ENCODE results near the gene PACRG. TPM values are rescaled to one million over a fixed set of nuclear protein-coding genes. Genes with fewer than 3 reads are reported as not detected.

PACRG gene
- total and polyA plus RNA-seq, 10 of the 15 experiments (the other 5 are each of a cell fraction or from before 2014, with no cell fraction given) = not detected

- Histone ChIP-seq H3K27me3 (replicated peaks in 1 of 2; ENCODE audit: control insufficient read depth in 2 of 2, insufficient read depth in 2 of 2, low read length in 1 of 2) (no peaks in the 10 kb centered on the region), H3K9ac (ENCODE audit: control insufficient read depth, insufficient read depth, low read length) (no peak overlapping the region), H3K4me2 (ENCODE audit: control insufficient read depth, insufficient read depth) (no peak overlapping the region), H3K9me3 (replicated peaks; ENCODE audit: control insufficient read depth, insufficient read depth, low read length) (no peaks in the 10 kb centered on the region), H3K79me2 (ENCODE audit: control insufficient read depth, insufficient read depth, low read length) (no peaks in the 10 kb centered on the region), H3K27ac (ENCODE audit: control insufficient read depth, insufficient read depth) (no peak overlapping the region), H3K4me1 (ENCODE audit: control insufficient read depth, insufficient read depth, low read length) (no peaks in the 10 kb centered on the region), H3K4me3 (no peak overlapping the region), H3K36me3 (ENCODE audit: control insufficient read depth in 2 of 2, insufficient read depth in 2 of 2, low read length in 1 of 2) (no peaks in the 10 kb centered on the region), H4K20me1 (ENCODE audit: control insufficient read depth, insufficient read depth) (no peaks in the 10 kb centered on the region; the same call in 1 of the 2 replicates), H2AFZ (ENCODE audit: control insufficient read depth, low read depth, low read length) (no peak overlapping the region)
- ATAC-seq (no peak), DNase-seq (ENCODE audit: low read depth, low spot score) (no peak), FAIRE-seq (no peak)
- WGBS (ENCODE audit: insufficient coverage, insufficient replicate concordance, low lambda C conversion rate, missing lambda C conversion rate) = 42% methylated on average over 18 of the region's 18 CpGs
- intact Hi-C loops (cut with micrococcal nuclease; ENCODE audit: unreplicated experiment) = no loop called here
- ChIA-PET POLR2A (no interaction called here), RAD21 (ENCODE audit: unreplicated experiment) (no interaction called here), CTCF (no interaction called here), SMC1A (ENCODE audit: uncharacterized antibody, unreplicated experiment) (no interaction called here)
- BruUV-seq (replicated peaks) = no TSS peak
- in situ Hi-C loops (cut with MboI) = no loop called here
- no peak for TF ChIP-seq TAF1 (IDR thresholded peaks at IDR 0.05; ENCODE audit: borderline replicate concordance, low read depth, low read length)
- TF ChIP-seq ZZZ3 (IDR thresholded peaks at IDR 0.05; ENCODE audit: control insufficient read depth, insufficient read length, low read depth) = no peak
- no peak for TF ChIP-seq BACH1 (IDR thresholded peaks at IDR 0.05; ENCODE audit: borderline replicate concordance)
- TF ChIP-seq SMAD5 (IDR thresholded peaks at IDR 0.05; ENCODE audit: low read depth) = no peak
- TF ChIP-seq ZNF207 (IDR thresholded peaks at IDR 0.05; ENCODE audit: borderline replicate concordance) = no peak
- no peak for TF ChIP-seq HDGF (IDR thresholded peaks at IDR 0.05)
- TF ChIP-seq KDM1A (IDR thresholded peaks at IDR 0.05; ENCODE audit: borderline replicate concordance) = no peak
- no peak for TF ChIP-seq ZNF592 (IDR thresholded peaks at IDR 0.05)
- no peak for TF ChIP-seq JUND (IDR thresholded peaks at IDR 0.05; ENCODE audit: low read depth, low read length)
- no peak for TF ChIP-seq ZBTB40 (IDR thresholded peaks at IDR 0.05; ENCODE audit: borderline replicate concordance)
- no peak for TF ChIP-seq ZBED1 (IDR thresholded peaks at IDR 0.05; ENCODE audit: borderline replicate concordance)
- no peak for TF ChIP-seq ZBTB4 (CRISPR knock-in tag; IDR thresholded peaks at IDR 0.05)
- no peak for TF ChIP-seq PAX5 (IDR thresholded peaks at IDR 0.05; ENCODE audit: borderline replicate concordance, low read depth, low read length)
- no peak for TF ChIP-seq RAD51 (IDR thresholded peaks at IDR 0.05)
- no peak for TF ChIP-seq SMAD1 (IDR thresholded peaks at IDR 0.05; ENCODE audit: low read depth, partially characterized antibody)
Observed at GRCh38 chr6:163321717-163322116, 593.9 kb downstream of the PACRG start.
